Vagina (tissue), 2 donors: ENCODE measurements around the gene GOLGA6L7.

ENCODE experiments used
- CTCF ChIP-seq, 3 experiments: fragments of 450-650 bp in 2 of 3; fragments of 200-600 bp in 1 of 3; sonication (generic) in 1 of 3; IDR thresholded peaks; one replicate each; pipeline ENCODE4 v1.5.1; 2017 to 2019; ENCODE audit warnings: antibody characterized with exemption in 3 of 3, mild to moderate bottlenecking in 2 of 3, moderate library complexity in 2 of 3
- POLR2AphosphoS5 ChIP-seq, 2 donors: sonication (generic); formaldehyde crosslinking; IDR thresholded peaks; one replicate each; pipeline ENCODE4 v1.9.0; 2017; ENCODE audit warnings: antibody characterized with exemption in 2 of 2, mild to moderate bottlenecking in 2 of 2, low read depth in 1 of 2; ENCODE audit not compliant: insufficient read depth in 1 of 2

GRCh38 chr15:28884151-28884940 is 35.9 kb upstream of the GOLGA6L7 start:
- TF ChIP-seq CTCF (IDR thresholded peaks at IDR 0.05) (no peak), POLR2AphosphoS5 (IDR thresholded peaks at IDR 0.05; ENCODE audit: insufficient read depth in 1 of 2, low read depth in 1 of 2) (no peak)
